SH-SY5Y (cell line): ENCODE data around the gene OVOL1.

ENCODE experiments used
- GATA2 ChIP-seq: IDR thresholded peaks from 2 replicates; pipeline ENCODE4 v1.6.1; 2011; ENCODE audit warnings: mild to moderate bottlenecking, low read depth, low read length
- GATA3 ChIP-seq: IDR thresholded peaks from 2 replicates; pipeline ENCODE4 v1.6.1; 2011; ENCODE audit warnings: low read depth, mild to moderate bottlenecking, low read length, moderate library complexity

- no peak for TF ChIP-seq GATA2
- TF ChIP-seq GATA3: no peak
Measured at GRCh38 chr11:65843811-65844210, 56.9 kb downstream of the OVOL1 start.
